SK-N-SH treated with all-trans-retinoic acid at 6 μM for 48 hours (cell line): ENCODE results near the gene PRKAB1.

ENCODE experiments used
- ATAC-seq: fragments of 200-7000 bp; cut with Tn5 transposase; 3 replicates; pipeline ENCODE4 v1.9.1; 2020; ENCODE audit warnings: mild to moderate bottlenecking, moderate library complexity
- ARNTL ChIP-seq: fragments of 450-650 bp; formaldehyde crosslinking; IDR thresholded peaks from 2 replicates; pipeline ENCODE4 v1.5.0; 2020; ENCODE audit warnings: low read depth, mild to moderate bottlenecking, moderate library complexity, borderline replicate concordance
- BACH2 ChIP-seq: fragments of 250-450 bp; sonication (Bioruptor Pico); IDR thresholded peaks from 2 replicates; pipeline ENCODE4 v1.9.0; 2021; ENCODE audit warnings: mild to moderate bottlenecking, borderline replicate concordance
- CREB5 ChIP-seq: fragments of 250-450 bp; sonication (Bioruptor Pico); IDR thresholded peaks from 2 replicates; pipeline ENCODE4 v1.5.1; 2020; ENCODE audit warnings: low read depth, mild to moderate bottlenecking, moderate library complexity
- CSDC2 ChIP-seq: fragments of 250-450 bp; sonication (Bioruptor Pico); IDR thresholded peaks from 2 replicates; pipeline ENCODE4 v1.5.0; 2020; ENCODE audit warnings: mild to moderate bottlenecking, moderate library complexity
- CSRNP3 ChIP-seq: fragments of 250-450 bp; sonication (Bioruptor Pico); IDR thresholded peaks from 2 replicates; pipeline ENCODE4 v1.5.1; 2021; ENCODE audit warnings: mild to moderate bottlenecking, moderate library complexity
- ESRRG ChIP-seq: fragments of 250-450 bp; sonication (Bioruptor Pico); IDR thresholded peaks from 2 replicates; pipeline ENCODE4 v1.6.1; 2021; ENCODE audit warnings: mild to moderate bottlenecking
- GLIS3 ChIP-seq: fragments of 250-450 bp; sonication (Bioruptor Pico); IDR thresholded peaks from 2 replicates; pipeline ENCODE4 v1.5.0; 2020; ENCODE audit warnings: mild to moderate bottlenecking, moderate library complexity
- ISL1 ChIP-seq: fragments of 250-450 bp; sonication (Bioruptor Pico); IDR thresholded peaks from 2 replicates; pipeline ENCODE4 v2.1.2; 2022; ENCODE audit warnings: mild to moderate bottlenecking, moderate library complexity
- OSR1 ChIP-seq: fragments of 250-450 bp; sonication (Bioruptor Pico); IDR thresholded peaks from 2 replicates; pipeline ENCODE4 v1.8.0; 2022; ENCODE audit warnings: moderate library complexity, mild to moderate bottlenecking, inconsistent platforms
- PATZ1 ChIP-seq: fragments of 250-450 bp; sonication (Bioruptor Pico); IDR thresholded peaks from 2 replicates; pipeline ENCODE4 v1.8.0; 2020; ENCODE audit warnings: mild to moderate bottlenecking, moderate library complexity, borderline replicate concordance
- POU6F1 ChIP-seq: fragments of 250-450 bp; sonication (Bioruptor Pico); IDR thresholded peaks from 2 replicates; pipeline ENCODE4 v1.8.0; 2021; ENCODE audit warnings: low read depth, mild to moderate bottlenecking, moderate library complexity, borderline replicate concordance
- PPARA ChIP-seq: fragments of 250-450 bp; sonication (Bioruptor Pico); IDR thresholded peaks from 2 replicates; pipeline ENCODE4 v1.5.0; 2020; ENCODE audit warnings: mild to moderate bottlenecking, borderline replicate concordance
- RARB ChIP-seq: fragments of 250-450 bp; sonication (Bioruptor Pico); IDR thresholded peaks from 2 replicates; pipeline ENCODE4 v1.8.0; 2021; ENCODE audit warnings: mild to moderate bottlenecking, moderate library complexity
- SNAI2 ChIP-seq: fragments of 250-450 bp; sonication (Bioruptor Pico); IDR thresholded peaks from 2 replicates; pipeline ENCODE4 v1.5.0; 2020; ENCODE audit warnings: mild to moderate bottlenecking, moderate library complexity
- TCF4 ChIP-seq: fragments of 250-450 bp; sonication (Bioruptor Pico); IDR thresholded peaks from 2 replicates; pipeline ENCODE4 v1.8.0; 2021; ENCODE audit warnings: mild to moderate bottlenecking, moderate library complexity, borderline replicate concordance
- TOX ChIP-seq: fragments of 250-450 bp; sonication (Bioruptor Pico); IDR thresholded peaks from 2 replicates; pipeline ENCODE4 v1.8.0; 2021; ENCODE audit warnings: mild to moderate bottlenecking, moderate library complexity, borderline replicate concordance
- TSHZ2 ChIP-seq: fragments of 250-450 bp; sonication (Bioruptor Pico); IDR thresholded peaks from 2 replicates; pipeline ENCODE4 v1.5.0; 2020; ENCODE audit warnings: mild to moderate bottlenecking, moderate library complexity
- ZC3H10 ChIP-seq: fragments of 250-450 bp; sonication (Bioruptor Pico); IDR thresholded peaks from 2 replicates; pipeline ENCODE4 v1.5.1; 2021; ENCODE audit warnings: mild to moderate bottlenecking, moderate library complexity
- ZFP3 ChIP-seq: fragments of 250-450 bp; sonication (Bioruptor Pico); IDR thresholded peaks from 2 replicates; pipeline ENCODE4 v1.5.0; 2020; ENCODE audit warnings: mild to moderate bottlenecking, moderate library complexity
- ZFP30 ChIP-seq: fragments of 450-650 bp; formaldehyde crosslinking; IDR thresholded peaks from 2 replicates; pipeline ENCODE4 v1.5.0; 2022; ENCODE audit warnings: mild to moderate bottlenecking, moderate library complexity
- ZNF565 ChIP-seq: fragments of 450-650 bp; formaldehyde crosslinking; conservative IDR thresholded peaks from 2 replicates; pipeline ENCODE4 v1.5.0; 2020; ENCODE audit warnings: low read depth, mild to moderate bottlenecking, moderate library complexity
- ZNF70 ChIP-seq: fragments of 450-650 bp; formaldehyde crosslinking; IDR thresholded peaks from 2 replicates; pipeline ENCODE4 v1.5.0; 2020; ENCODE audit warnings: mild to moderate bottlenecking, moderate library complexity
- ZNF8 ChIP-seq: fragments of 450-650 bp; formaldehyde crosslinking; IDR thresholded peaks from 2 replicates; pipeline ENCODE4 v1.5.0; 2020; ENCODE audit warnings: mild to moderate bottlenecking, moderate library complexity

Gene PRKAB1

GRCh38 chr12:119712721-119713120 is 44.8 kb downstream of the PRKAB1 start:
- TF ChIP-seq BACH2 (CRISPR knock-in tag) (no peak), CSRNP3 (no peak), ARNTL (no peak), TCF4 (no peak), PPARA (CRISPR knock-in tag) (no peak), ZNF8 (CRISPR knock-in tag) (no peak), ZFP30 (CRISPR knock-in tag) (no peak), SNAI2 (CRISPR knock-in tag) (no peak), ZNF70 (CRISPR knock-in tag) (no peak), TOX (CRISPR knock-in tag) (no peak), ZNF565 (CRISPR knock-in tag) (no peak), PATZ1 (CRISPR knock-in tag) (no peak), ISL1 (CRISPR knock-in tag) (no peak), ZC3H10 (CRISPR knock-in tag) (no peak), TSHZ2 (CRISPR knock-in tag) (no peak), POU6F1 (CRISPR knock-in tag) (no peak), ESRRG (CRISPR knock-in tag) (no peak), GLIS3 (CRISPR knock-in tag) (no peak), RARB (CRISPR knock-in tag) (no peak), OSR1 (CRISPR knock-in tag) (no peak)
- ATAC-seq: no peak

- no peak for ATAC-seq
- no peak for TF ChIP-seq GLIS3 (CRISPR knock-in tag)
- TF ChIP-seq ARNTL: no peak
- no peak for TF ChIP-seq PPARA (CRISPR knock-in tag)
- TF ChIP-seq, all 23 proteins: peak for 0
Measured at GRCh38 chr12:119713551-119714031, 45.7 kb downstream of the PRKAB1 start.

- ATAC-seq: no peak
- TF ChIP-seq ESRRG (CRISPR knock-in tag) (no peak), ZNF565 (CRISPR knock-in tag) (no peak), CREB5 (CRISPR knock-in tag) (no peak), BACH2 (CRISPR knock-in tag) (no peak), ZNF8 (CRISPR knock-in tag) (no peak), CSDC2 (CRISPR knock-in tag) (no peak), OSR1 (CRISPR knock-in tag) (no peak), ZFP30 (CRISPR knock-in tag) (no peak), ZFP3 (CRISPR knock-in tag) (no peak), RARB (CRISPR knock-in tag) (no peak), CSRNP3 (no peak), ZNF70 (CRISPR knock-in tag) (no peak), ARNTL (no peak), ZC3H10 (CRISPR knock-in tag) (no peak), TCF4 (no peak), SNAI2 (CRISPR knock-in tag) (no peak)
- TF ChIP-seq, all 23 proteins: peak for 0
Measured at GRCh38 chr12:119714614-119715267, 46.8 kb downstream of the PRKAB1 start.
